Fibroblast of lung (primary cell): ENCODE results near the gene ESPNL. TPM values are rescaled to one million over a fixed set of nuclear protein-coding genes. Genes with fewer than 3 reads are reported as not detected.

Experiments
- DNase-seq, 2 donors: peaks; one replicate each; pipeline versions ENCODE4 v3.0.0 to v3.0.0-alpha.2; 2010; ENCODE audit warnings: low read depth in 2 of 2
- H2AFZ ChIP-seq: 2 replicates; pipeline ENCODE4 v1.5.1; 2012; ENCODE audit warnings: low read length, control low read depth, inconsistent platforms
- H3K27ac ChIP-seq: 2 replicates; pipeline ENCODE4 v1.5.1; 2011; ENCODE audit warnings: low read length, control low read depth; ENCODE audit not compliant: insufficient read depth
- H3K27me3 ChIP-seq: 2 replicates; pipeline ENCODE4 v1.5.1; 2011; ENCODE audit warnings: mild to moderate bottlenecking, low read length; ENCODE audit not compliant: control insufficient read depth, insufficient read depth
- H3K36me3 ChIP-seq: 2 replicates; pipeline ENCODE4 v1.5.1; 2011; ENCODE audit warnings: low read length; ENCODE audit not compliant: control insufficient read depth, insufficient read depth
- H3K4me1 ChIP-seq: 2 replicates; pipeline ENCODE4 v1.5.1; 2011; ENCODE audit warnings: low read length; ENCODE audit not compliant: control insufficient read depth, insufficient read depth; ENCODE audit errors: extremely low read depth
- H3K4me2 ChIP-seq: 2 replicates; pipeline ENCODE4 v1.5.1; 2011; ENCODE audit warnings: low read length, control low read depth; ENCODE audit not compliant: insufficient read depth; ENCODE audit errors: extremely low read depth
- H3K4me3 ChIP-seq, 4 experiments: fragments of 200-600 bp in 1 of 4; sonication (generic) in 1 of 4; replicated peaks in 1 of 4; 2 replicates each; pipeline ENCODE4 v1.5.1; 2011 to 2016; ENCODE audit warnings: low read length in 4 of 4, low read depth in 3 of 4, mild to moderate bottlenecking in 3 of 4, control low read depth in 2 of 4, inconsistent platforms in 1 of 4, mixed read lengths in 1 of 4; ENCODE audit not compliant: insufficient read depth in 1 of 4; ENCODE audit errors: control extremely low read depth in 1 of 4
- H3K79me2 ChIP-seq: 2 replicates; pipeline ENCODE4 v1.5.1; 2012; ENCODE audit warnings: mild to moderate bottlenecking, low read length, inconsistent platforms; ENCODE audit not compliant: control insufficient read depth, insufficient read depth
- H3K9ac ChIP-seq: 2 replicates; pipeline ENCODE4 v1.5.1; 2011; ENCODE audit warnings: mild to moderate bottlenecking, low read length, control low read depth; ENCODE audit not compliant: insufficient read depth
- H3K9me3 ChIP-seq: 2 replicates; pipeline ENCODE4 v1.5.1; 2012; ENCODE audit warnings: low read depth, low read length; ENCODE audit not compliant: control insufficient read depth, insufficient read depth
- H4K20me1 ChIP-seq: 2 replicates; pipeline ENCODE4 v1.5.1; 2011; ENCODE audit warnings: low read length; ENCODE audit not compliant: control insufficient read depth, insufficient read depth; ENCODE audit errors: extremely low read depth
- CTCF ChIP-seq, 2 donors: IDR thresholded peaks in 1 of 2; conservative IDR thresholded peaks in 1 of 2; 1 replicate in 1 of 2; 2 replicates in 1 of 2; pipeline ENCODE4 v1.5.1; 2011 to 2012; ENCODE audit warnings: low read length in 2 of 2, control low read depth in 1 of 2, inconsistent platforms in 1 of 2, low read depth in 1 of 2, mild to moderate bottlenecking in 1 of 2
- EZH2 ChIP-seq: IDR thresholded peaks from 2 replicates; pipeline ENCODE4 v1.5.1; 2012; ENCODE audit warnings: low read length, control low read depth, mild to moderate bottlenecking; ENCODE audit errors: missing control alignments
- polyA plus RNA-seq, 2 donors: library from polyadenylated mRNA; depleted of rRNA in 1 of 2; stranded (reverse) in 1 of 2; unstranded in 1 of 2; fragments of >200 nt; gene quantifications; 2 replicates each; pipeline ENCODE4 v1.2.1, GENCODE V29; 2011 to 2012; ENCODE audit warnings: missing spikeins in 1 of 2
- total RNA-seq: library from RNA; depleted of rRNA; stranded (reverse); fragments of >200 nt; gene quantifications from 2 replicates; pipeline ENCODE4 v1.2.1, GENCODE V29; 2014

The ESPNL gene
- total and polyA plus RNA-seq, 2 donors (not counting 1 experiment from before 2014, with no cell fraction given) = 0.79 to 2.8 TPM

- Histone ChIP-seq H3K27me3 (no peaks in the 10 kb centered on the region), H3K4me1 (no peaks in the 10 kb centered on the region), H3K36me3 (no peaks in the 10 kb centered on the region), H2AFZ (no peak overlapping the region), H3K27ac (no peak overlapping the region), H4K20me1 (no peaks in the 10 kb centered on the region), H3K4me2 (no peak overlapping the region), H3K79me2 (no peaks in the 10 kb centered on the region), H3K4me3 (no peak overlapping the region), H3K9ac (no peak overlapping the region), H3K9me3 (no peaks in the 10 kb centered on the region)
- TF ChIP-seq CTCF (conservative IDR thresholded peaks at IDR 0.05 in 1 of 2, IDR thresholded peaks at IDR 0.05 in 1 of 2; ENCODE audit: low read depth in 1 of 2, low read length in 2 of 2) (no peak), EZH2 (no peak)
- DNase-seq = no peak
Observed at GRCh38 chr2:238101891-238102841, 2.0 kb downstream of the ESPNL start.

GRCh38 chr2:238102865-238103264, 2.7 kb downstream of the ESPNL start:
- no peak for DNase-seq
- Histone ChIP-seq H3K4me2 (no peak overlapping the region), H3K36me3 (no peaks in the 10 kb centered on the region), H3K4me3 (no peak overlapping the region), H3K9ac (no peak overlapping the region), H4K20me1 (no peaks in the 10 kb centered on the region), H2AFZ (no peak overlapping the region), H3K27ac (no peak overlapping the region), H3K4me1 (no peaks in the 10 kb centered on the region), H3K79me2 (no peaks in the 10 kb centered on the region), H3K9me3 (no peaks in the 10 kb centered on the region), H3K27me3 (no peaks in the 10 kb centered on the region)
- TF ChIP-seq CTCF (conservative IDR thresholded peaks at IDR 0.05 in 1 of 2, IDR thresholded peaks at IDR 0.05 in 1 of 2; ENCODE audit: low read depth in 1 of 2, low read length in 2 of 2) = no peak
- no peak for TF ChIP-seq EZH2

- TF ChIP-seq CTCF (conservative IDR thresholded peaks at IDR 0.05 in 1 of 2, IDR thresholded peaks at IDR 0.05 in 1 of 2; ENCODE audit: low read depth in 1 of 2, low read length in 2 of 2) (no peak), EZH2 (no peak)
- no peak overlapping the region for H3K4me2 ChIP-seq
- H4K20me1 ChIP-seq = no peaks in the 10 kb centered on the region
- no peak overlapping the region for H2AFZ ChIP-seq
- DNase-seq = no peak
- H3K36me3 ChIP-seq = no peaks in the 10 kb centered on the region
- no peaks in the 10 kb centered on the region for H3K27me3 ChIP-seq
- no peaks in the 10 kb centered on the region for H3K9me3 ChIP-seq
- H3K27ac ChIP-seq = no peak overlapping the region
- no peaks in the 10 kb centered on the region for H3K4me1 ChIP-seq
- H3K4me3 ChIP-seq = no peak overlapping the region
- no peaks in the 10 kb centered on the region for H3K79me2 ChIP-seq
- H3K9ac ChIP-seq = no peak overlapping the region
Observed at GRCh38 chr2:238103465-238104225, 3.5 kb downstream of the ESPNL start.
